Keratinocyte (primary cell): ENCODE data around the gene TTLL5. TPM values are rescaled to one million over a fixed set of nuclear protein-coding genes. Genes with fewer than 3 reads are reported as not detected.

Source experiments
- DNase-seq: peaks from one replicate; pipeline ENCODE4 v3.0.0-alpha.2; 2011; ENCODE audit warnings: low read depth, missing footprints, low spot score
- FAIRE-seq: peaks from 2 replicates; lab custom pipeline; 2011; peaks lifted over from hg19 to GRCh38; lab: Jason Lieb, UNC
- H2AFZ ChIP-seq: 2 replicates; pipeline ENCODE4 v1.6.0; 2012; ENCODE audit warnings: low read length, control low read depth, inconsistent platforms; ENCODE audit not compliant: control insufficient read depth
- H3K27ac ChIP-seq: 2 replicates; pipeline ENCODE4 v1.5.1; 2011; ENCODE audit warnings: low read length; ENCODE audit not compliant: control insufficient read depth, insufficient read depth
- H3K27me3 ChIP-seq: 3 replicates; pipeline ENCODE4 v1.6.0; 2011; ENCODE audit warnings: low read length; ENCODE audit not compliant: control insufficient read depth, insufficient read depth; ENCODE audit errors: extremely low read depth
- H3K36me3 ChIP-seq, 2 experiments: 2 replicates in 1 of 2; 3 replicates in 1 of 2; pipeline ENCODE4 v1.5.1; 2011; ENCODE audit warnings: low read length in 2 of 2, mild to moderate bottlenecking in 1 of 2; ENCODE audit not compliant: control insufficient read depth in 2 of 2, insufficient read depth in 2 of 2; ENCODE audit errors: extremely low read depth in 1 of 2
- H3K4me1 ChIP-seq: 3 replicates; pipeline ENCODE4 v1.5.1; 2011; ENCODE audit warnings: low read length; ENCODE audit not compliant: control insufficient read depth, insufficient read depth; ENCODE audit errors: extremely low read depth
- H3K4me2 ChIP-seq: 3 replicates; pipeline ENCODE4 v1.6.0; 2011; ENCODE audit warnings: low read depth, low read length; ENCODE audit not compliant: control insufficient read depth, insufficient read depth; ENCODE audit errors: extremely low read depth
- H3K4me3 ChIP-seq, 3 experiments: fragments of 200-600 bp in 1 of 3; sonication (generic) in 1 of 3; 2 replicates in 2 of 3; 3 replicates in 1 of 3; pipeline ENCODE4 v1.5.1; 2011 to 2016; ENCODE audit warnings: low read length in 3 of 3, mild to moderate bottlenecking in 3 of 3, control low read depth in 2 of 3, inconsistent platforms in 1 of 3, low read depth in 1 of 3, mixed read lengths in 1 of 3, mixed run types in 1 of 3, moderate library complexity in 1 of 3; ENCODE audit not compliant: control insufficient read depth in 2 of 3, insufficient read depth in 2 of 3; ENCODE audit errors: extremely low read depth in 1 of 3
- H3K79me2 ChIP-seq: 2 replicates; pipeline ENCODE4 v1.6.0; 2012; ENCODE audit warnings: low read length; ENCODE audit not compliant: control insufficient read depth, insufficient read depth
- H3K9ac ChIP-seq: 3 replicates; pipeline ENCODE4 v1.6.0; 2011; ENCODE audit warnings: low read length; ENCODE audit not compliant: control insufficient read depth, insufficient read depth; ENCODE audit errors: extremely low read depth
- H3K9me1 ChIP-seq: 3 replicates; pipeline ENCODE4 v1.6.0; 2011; ENCODE audit warnings: low read length; ENCODE audit not compliant: control insufficient read depth, insufficient read depth; ENCODE audit errors: extremely low read depth
- H3K9me3 ChIP-seq: 2 replicates; pipeline ENCODE4 v1.5.1; 2012; ENCODE audit warnings: low read depth, low read length; ENCODE audit not compliant: control insufficient read depth
- H4K20me1 ChIP-seq: 3 replicates; pipeline ENCODE4 v1.6.0; 2011; ENCODE audit warnings: low read length; ENCODE audit not compliant: control insufficient read depth, insufficient read depth; ENCODE audit errors: extremely low read depth
- CTCF ChIP-seq, 3 experiments: IDR thresholded peaks in 1 of 3; conservative IDR thresholded peaks in 1 of 3; optimal IDR thresholded peaks in 1 of 3; 2 replicates in 2 of 3; 3 replicates in 1 of 3; pipeline versions ENCODE3 to v1.5.1; 2011; ENCODE audit warnings: low read length in 3 of 3, mild to moderate bottlenecking in 3 of 3, moderate library complexity in 2 of 3, control low read depth in 1 of 3, inconsistent platforms in 1 of 3; ENCODE audit not compliant: insufficient read depth in 2 of 3; ENCODE audit errors: extremely low read depth in 1 of 3
- EZH2 ChIP-seq: IDR thresholded peaks from one replicate; pipeline ENCODE4 v1.6.1; 2012; ENCODE audit warnings: inconsistent platforms, mild to moderate bottlenecking, low read length, moderate library complexity
- dilution Hi-C: fragments of 300-500 bp; cut with MboI; formaldehyde crosslinking; loops from one replicate; pipeline ENCODE4 v1.7.0; 2020; ENCODE audit warnings: low sequenced_read_pairs; ENCODE audit not compliant: extremely low pct_ligation_motif_present
- polyA plus RNA-seq, 5 experiments: library from polyadenylated mRNA; depleted of rRNA in 3 of 5; stranded (reverse) in 3 of 5; stranded (forward) in 1 of 5; unstranded in 1 of 5; fragments of >200 nt; gene quantifications; 1 replicate in 1 of 5; 2 replicates in 3 of 5; 3 replicates in 1 of 5; pipeline versions ENCODE4 v1.2.1 to v1.2.3, GENCODE V29; 2011 to 2012; ENCODE audit warnings: missing spikeins in 2 of 5, low read depth in 1 of 5, low replicate concordance in 1 of 5

Gene TTLL5
- polyA plus RNA-seq, 1 donor (not counting 4 experiments of a cell fraction or from before 2014, with no cell fraction given): 20.7 TPM

- H3K9me1 ChIP-seq: no peaks in the 10 kb centered on the region
- H3K4me2 ChIP-seq: no peak overlapping the region
- dilution Hi-C loops: no loop called here
- no peaks in the 10 kb centered on the region for H3K79me2 ChIP-seq
- no peak overlapping the region for H2AFZ ChIP-seq
- H3K27ac ChIP-seq: no peak overlapping the region
- H3K27me3 ChIP-seq: no peaks in the 10 kb centered on the region
- no peak overlapping the region for H3K9ac ChIP-seq
- H3K4me1 ChIP-seq: no peaks in the 10 kb centered on the region
- no peaks in the 10 kb centered on the region for H3K9me3 ChIP-seq
- DNase-seq (no peak), FAIRE-seq (no peak)
- TF ChIP-seq EZH2 (no peak), CTCF (optimal IDR thresholded peaks at IDR 0.05 in 1 of 3, IDR thresholded peaks at IDR 0.05 in 1 of 3, conservative IDR thresholded peaks at IDR 0.05 in 1 of 3; ENCODE audit: extremely low read depth in 1 of 3, insufficient read depth in 2 of 3, low read length in 3 of 3) (no peak)
- no peak overlapping the region for H3K4me3 ChIP-seq
- peaks cover 9 to 11% of the 10 kb centered on the region in 2 experiments for H3K36me3 ChIP-seq
- H4K20me1 ChIP-seq: no peaks in the 10 kb centered on the region
Observed at GRCh38 chr14:75703467-75703866, 42.4 kb downstream of the TTLL5 start.

- Histone ChIP-seq H3K9me3 (no peaks in the 10 kb centered on the region), H3K27me3 (no peaks in the 10 kb centered on the region), H3K27ac (no peak overlapping the region), H3K4me3 (no peak overlapping the region), H3K4me1 (no peaks in the 10 kb centered on the region), H3K9ac (no peak overlapping the region), H4K20me1 (no peaks in the 10 kb centered on the region), H3K9me1 (no peaks in the 10 kb centered on the region), H3K4me2 (no peak overlapping the region), H3K79me2 (no peaks in the 10 kb centered on the region), H3K36me3 (peaks cover 6 to 9% of the 10 kb centered on the region in 2 experiments), H2AFZ (no peak overlapping the region)
- DNase-seq (no peak), FAIRE-seq (no peak)
- TF ChIP-seq CTCF (optimal IDR thresholded peaks at IDR 0.05 in 1 of 3, IDR thresholded peaks at IDR 0.05 in 1 of 3, conservative IDR thresholded peaks at IDR 0.05 in 1 of 3; ENCODE audit: extremely low read depth in 1 of 3, insufficient read depth in 2 of 3, low read length in 3 of 3): no peak
- TF ChIP-seq EZH2: no peak
- dilution Hi-C loops: no loop called here
Observed at GRCh38 chr14:75705014-75705413, 44.0 kb downstream of the TTLL5 start.
